Stimulated activated CD4-positive, alpha-beta T cell treated with anti-CD3 and anti-CD28 coated beads, Interleukin-15, amount 100 ng/mL, for 1 hour (primary cell): ENCODE data around the gene KRR1.

ENCODE experiments used
- DNase-seq, 2 donors: peaks; one replicate each; pipeline ENCODE4 v3.0.0-alpha.2; 2020; ENCODE audit warnings: low read depth in 1 of 2, low spot score in 1 of 2

KRR1 gene

GRCh38 chr12:75511116-75512048 lies at the start of gene KRR1:
Gene KRR1 (minus strand): TSS chr12:75511609. CDS start chr12:75511597, 12 bp downstream.
- peak; percentile 70 to 71 for DNase-seq

GRCh38 chr12:75560167-75560566 lies 48.8 kb upstream of the KRR1 start:
- DNase-seq = no peak

GRCh38 chr12:75558287-75558686 lies 46.9 kb upstream of the KRR1 start:
- DNase-seq = no peak

- no peak for DNase-seq
Observed at GRCh38 chr12:75556311-75556899, 45.0 kb upstream of the KRR1 start.

GRCh38 chr12:75554556-75554880 lies 43.1 kb upstream of the KRR1 start:
- DNase-seq = no peak

- DNase-seq = no peak
Observed at GRCh38 chr12:75553836-75554555, 42.6 kb upstream of the KRR1 start.

- no peak for DNase-seq
Observed at GRCh38 chr12:75553398-75553797, 42.0 kb upstream of the KRR1 start.

- DNase-seq = no peak
Observed at GRCh38 chr12:75551477-75551876, 40.1 kb upstream of the KRR1 start.

GRCh38 chr12:75550401-75551240 lies 39.2 kb upstream of the KRR1 start:
- no peak for DNase-seq

GRCh38 chr12:75549989-75550388 lies 38.6 kb upstream of the KRR1 start:
- DNase-seq = no peak

- DNase-seq = no peak
Observed at GRCh38 chr12:75548879-75549278, 37.5 kb upstream of the KRR1 start.

GRCh38 chr12:75545636-75546035 lies 34.2 kb upstream of the KRR1 start:
- DNase-seq = no peak

- no peak for DNase-seq
Observed at GRCh38 chr12:75543529-75543928, 32.1 kb upstream of the KRR1 start.

GRCh38 chr12:75542942-75543341 lies 31.5 kb upstream of the KRR1 start:
- DNase-seq = no peak

GRCh38 chr12:75539889-75540288 lies 28.5 kb upstream of the KRR1 start:
- no peak for DNase-seq

GRCh38 chr12:75533239-75533638 lies 21.8 kb upstream of the KRR1 start:
- no peak for DNase-seq

GRCh38 chr12:75529826-75530225 lies 18.4 kb upstream of the KRR1 start:
- DNase-seq = no peak

GRCh38 chr12:75529316-75529715 lies 17.9 kb upstream of the KRR1 start:
- no peak for DNase-seq

- no peak for DNase-seq
Observed at GRCh38 chr12:75528692-75529091, 17.3 kb upstream of the KRR1 start.

GRCh38 chr12:75528272-75528671 lies 16.9 kb upstream of the KRR1 start:
- no peak for DNase-seq
